K562 (cell line): ENCODE results near the gene RIMKLA. TPM values are rescaled to one million over a fixed set of nuclear protein-coding genes. Genes with fewer than 3 reads are reported as not detected.

Experiments
- ATF1 ChIP-seq, 2 experiments: fragments of 450-650 bp in 1 of 2; IDR thresholded peaks; 2 replicates each; pipeline ENCODE4 v1.6.1; 2016; ENCODE audit warnings: missing compliant biosample characterization in 1 of 2, missing genetic modification characterization in 1 of 2
- ATF7 ChIP-seq: fragments of 450-650 bp; IDR thresholded peaks from 2 replicates; pipeline ENCODE4 v1.7.1; 2014; ENCODE audit warnings: mild to moderate bottlenecking, moderate library complexity
- BDP1 ChIP-seq: IDR thresholded peaks from 3 replicates; pipeline ENCODE4 v1.6.1; 2011; ENCODE audit not compliant: insufficient read length, insufficient read depth
- BHLHE40 ChIP-seq: IDR thresholded peaks from 2 replicates; pipeline ENCODE4 v1.6.1; 2011; ENCODE audit warnings: low read length, improper control_type of control experiment
- BRCA1 ChIP-seq, 2 experiments: fragments of 450-650 bp in 1 of 2; sonication (generic) in 1 of 2; formaldehyde crosslinking in 1 of 2; IDR thresholded peaks; 2 replicates each; pipeline versions ENCODE4 v1.5.0 to v1.6.1; 2017 to 2020; ENCODE audit warnings: mild to moderate bottlenecking in 1 of 2, missing genetic modification reagents in 1 of 2
- DIDO1 ChIP-seq: fragments of 450-650 bp; IDR thresholded peaks from 2 replicates; pipeline ENCODE4 v1.6.1; 2016; ENCODE audit warnings: low read depth, missing biosample characterization, missing genetic modification characterization
- FOS ChIP-seq: IDR thresholded peaks from 3 replicates; pipeline ENCODE4 v1.6.1; 2011; ENCODE audit not compliant: insufficient read length; ENCODE audit errors: extremely low read depth
- FOXK2 ChIP-seq, 2 experiments: fragments of 450-650 bp; IDR thresholded peaks in 1 of 2; conservative IDR thresholded peaks in 1 of 2; 2 replicates each; pipeline ENCODE4 v1.6.1; 2016; ENCODE audit warnings: low read depth in 2 of 2, mild to moderate bottlenecking in 1 of 2
- HCFC1 ChIP-seq: IDR thresholded peaks from 2 replicates; pipeline ENCODE4 v1.6.1; 2012; ENCODE audit warnings: low read depth, low read length, improper control_type of control experiment
- KDM2B ChIP-seq: fragments of 250-450 bp; sonication (Bioruptor Pico); IDR thresholded peaks from 2 replicates; pipeline ENCODE4 v1.8.0; 2021; ENCODE audit warnings: mild to moderate bottlenecking, moderate library complexity
- MEF2A ChIP-seq: IDR thresholded peaks from 2 replicates; pipeline ENCODE4 v1.6.1; 2011; ENCODE audit warnings: low read depth, mild to moderate bottlenecking, low read length, moderate library complexity; ENCODE audit not compliant: control insufficient read depth
- MEIS2 ChIP-seq: fragments of 450-650 bp; IDR thresholded peaks from 2 replicates; pipeline ENCODE4 v1.6.1; 2014; ENCODE audit warnings: mild to moderate bottlenecking; ENCODE audit not compliant: partially characterized antibody
- MTA3 ChIP-seq: fragments of 450-650 bp; formaldehyde crosslinking; IDR thresholded peaks from 2 replicates; pipeline ENCODE4 v1.6.1; 2017; ENCODE audit warnings: mild to moderate bottlenecking, borderline replicate concordance
- NFIX ChIP-seq: fragments of 250-450 bp; sonication (Bioruptor Pico); IDR thresholded peaks from 2 replicates; pipeline ENCODE4 v1.4.0; 2020; ENCODE audit warnings: low read depth, mild to moderate bottlenecking, moderate library complexity
- NR3C1 ChIP-seq: sonication (generic); formaldehyde crosslinking; IDR thresholded peaks from 2 replicates; pipeline ENCODE4 v1.8.1; 2022; ENCODE audit warnings: missing genetic modification reagents
- PCBP1 ChIP-seq: fragments of 200-400 bp; formaldehyde crosslinking; IDR thresholded peaks from 2 replicates; pipeline ENCODE4 v1.6.1; 2018; ENCODE audit warnings: mild to moderate bottlenecking, low read depth, low read length; ENCODE audit not compliant: poor library complexity, severe bottlenecking
- SRSF1 ChIP-seq: fragments of 200-400 bp; formaldehyde crosslinking; IDR thresholded peaks from 2 replicates; pipeline ENCODE4 v1.6.1; 2017; ENCODE audit warnings: mild to moderate bottlenecking, low read depth, low read length, moderate library complexity
- SRSF9 ChIP-seq: fragments of 200-400 bp; formaldehyde crosslinking; IDR thresholded peaks from 2 replicates; pipeline ENCODE4 v1.6.1; 2017; ENCODE audit warnings: low read depth, low read length, borderline replicate concordance
- TAF9B ChIP-seq: fragments of 450-650 bp; IDR thresholded peaks from 2 replicates; pipeline ENCODE4 v1.6.1; 2018; ENCODE audit warnings: mild to moderate bottlenecking; ENCODE audit not compliant: partially characterized antibody
- YY1 ChIP-seq, 3 experiments: IDR thresholded peaks; 2 replicates each; pipeline ENCODE4 v1.6.1; 2011; ENCODE audit warnings: low read length in 2 of 3, mild to moderate bottlenecking in 2 of 3, moderate library complexity in 2 of 3, borderline replicate concordance in 1 of 3, control low read depth in 1 of 3, low read depth in 1 of 3; ENCODE audit not compliant: insufficient read depth in 3 of 3, insufficient replicate concordance in 2 of 3, control insufficient read depth in 1 of 3, insufficient read length in 1 of 3; ENCODE audit errors: extremely low read depth in 1 of 3
- ZBTB17 ChIP-seq: fragments of 450-650 bp; formaldehyde crosslinking; IDR thresholded peaks from 2 replicates; pipeline ENCODE4 v1.4.0; 2020; ENCODE audit warnings: mild to moderate bottlenecking
- ZNF707 ChIP-seq: fragments of 250-450 bp; sonication (Bioruptor Pico); conservative IDR thresholded peaks from 2 replicates; pipeline ENCODE4 v1.8.0; 2022; ENCODE audit warnings: inconsistent platforms, mild to moderate bottlenecking, moderate library complexity
- polyA plus RNA-seq, 8 experiments: library from polyadenylated mRNA; depleted of rRNA in 4 of 8; stranded (reverse) in 5 of 8; unstranded in 3 of 8; fragments of >200 nt; fragmentation: Nextera tagmentation in 2 of 8; fragmentation: Illumina TruSeq in 1 of 8; extraction: Ambion mirVana in 2 of 8; extraction: Trizol in 1 of 8; gene quantifications; 2 replicates each; pipeline versions ENCODE4 v1.2.1 to v1.2.3, GENCODE V29; 2011 to 2014; ENCODE audit warnings: inconsistent platforms in 1 of 8, missing spikeins in 1 of 8
- total RNA-seq, 7 experiments: library from RNA; depleted of rRNA in 6 of 7; stranded (reverse); fragments of >200 nt in 6 of 7; fragmentation: Illumina TruSeq in 2 of 7; extraction: Trizol in 2 of 7; gene quantifications; 2 replicates each; pipeline versions ENCODE4 v1.2.1 to v1.2.3, GENCODE V29; 2011 to 2021; ENCODE audit warnings: low replicate concordance in 1 of 7
- TF ChIP-seq, protein P1 (sequence below): fragments of 450-650 bp; conservative IDR thresholded peaks from 2 replicates; pipeline ENCODE4 v1.6.1; 2016; ENCODE audit warnings: missing genetic modification characterization, low read depth, mild to moderate bottlenecking, missing compliant biosample characterization, moderate library complexity
- TF ChIP-seq, protein P2 (sequence below): fragments of 450-650 bp; IDR thresholded peaks from 2 replicates; pipeline ENCODE4 v1.6.1; 2016; ENCODE audit warnings: antibody characterized with exemption
- TF ChIP-seq, protein P3 (sequence below): conservative IDR thresholded peaks from 2 replicates; pipeline ENCODE4 v1.6.1; 2011; ENCODE audit warnings: low read depth, mild to moderate bottlenecking, low read length; ENCODE audit not compliant: control insufficient read depth

RIMKLA gene
- total and polyA plus RNA-seq, 9 of the 15 experiments (the other 6 are each of a cell fraction or from before 2014, with no cell fraction given), result 0.02 TPM; not detected in 8

DNA sequence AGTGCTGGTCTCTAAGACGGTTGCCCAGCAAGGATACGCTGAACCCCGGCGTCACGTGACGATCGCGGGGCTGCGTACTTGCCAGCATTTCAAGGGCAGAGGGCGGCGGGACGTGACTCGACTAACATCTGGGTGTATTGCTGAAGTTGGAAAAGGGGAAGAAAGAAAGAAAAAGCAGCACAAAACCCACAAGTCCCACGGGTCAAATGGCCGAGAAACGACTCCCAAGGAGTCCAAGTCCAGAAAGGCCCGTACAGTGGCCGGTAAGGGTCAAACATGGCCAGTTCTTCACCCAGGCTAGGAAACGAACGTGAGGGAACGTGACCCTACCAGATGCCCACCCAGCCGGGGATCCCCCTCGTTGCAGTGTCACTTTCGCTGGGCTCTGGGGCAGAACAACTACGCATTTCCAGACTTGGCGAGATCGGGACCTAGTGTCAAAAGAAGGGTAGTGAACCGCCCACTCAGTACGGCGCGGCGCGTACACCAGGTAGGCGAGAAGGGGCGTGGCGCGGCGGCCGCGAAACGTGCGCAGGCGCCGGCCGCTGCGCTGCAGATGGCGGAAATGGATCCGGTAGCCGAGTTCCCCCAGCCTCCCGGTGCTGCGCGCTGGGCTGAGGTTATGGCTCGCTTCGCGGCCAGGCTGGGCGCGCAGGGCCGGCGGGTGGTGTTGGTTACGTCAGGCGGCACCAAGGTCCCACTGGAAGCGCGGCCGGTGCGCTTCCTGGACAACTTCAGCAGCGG is 75.6 kb downstream of the RIMKLA start, which contains the start of the genes PPCS and ZMYND12 (continued):
- no peak for TF ChIP-seq ATF1 (CRISPR knock-in tag; IDR thresholded peaks at IDR 0.05)
- TF ChIP-seq ATF1 (tag; IDR thresholded peaks at IDR 0.05), result peak; percentile 69
- TF ChIP-seq BHLHE40, result peak; percentile 64; the same call in 1 of the 2 replicates
- TF ChIP-seq ATF7, result no peak; the same call in 1 of the 2 replicates
- no peak for TF ChIP-seq SRSF9
- TF ChIP-seq ZBTB17, result no peak
- TF ChIP-seq YY1 (IDR thresholded peaks at IDR 0.05; ENCODE audit: borderline replicate concordance in 1 of 3, control insufficient read depth in 1 of 3, extremely low read depth in 1 of 3, insufficient read depth in 3 of 3, insufficient read length in 1 of 3, insufficient replicate concordance in 2 of 3, low read depth in 1 of 3, low read length in 2 of 3), result peak; percentile 42 to 87 (median 68)
- TF ChIP-seq BRCA1 (IDR thresholded peaks at IDR 0.05), result no peak
- no peak for TF ChIP-seq BRCA1 (CRISPR knock-in tag; IDR thresholded peaks at IDR 0.05)
- TF ChIP-seq BDP1, result no peak
- no peak for TF ChIP-seq MEF2A
- no peak for TF ChIP-seq KDM2B (CRISPR knock-in tag)
- TF ChIP-seq SRSF1, result no peak
- TF ChIP-seq FOS, result no peak
- TF ChIP-seq, protein P1, sequence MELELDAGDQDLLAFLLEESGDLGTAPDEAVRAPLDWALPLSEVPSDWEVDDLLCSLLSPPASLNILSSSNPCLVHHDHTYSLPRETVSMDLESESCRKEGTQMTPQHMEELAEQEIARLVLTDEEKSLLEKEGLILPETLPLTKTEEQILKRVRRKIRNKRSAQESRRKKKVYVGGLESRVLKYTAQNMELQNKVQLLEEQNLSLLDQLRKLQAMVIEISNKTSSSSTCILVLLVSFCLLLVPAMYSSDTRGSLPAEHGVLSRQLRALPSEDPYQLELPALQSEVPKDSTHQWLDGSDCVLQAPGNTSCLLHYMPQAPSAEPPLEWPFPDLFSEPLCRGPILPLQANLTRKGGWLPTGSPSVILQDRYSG (tag), result no peak
- TF ChIP-seq, protein P2, sequence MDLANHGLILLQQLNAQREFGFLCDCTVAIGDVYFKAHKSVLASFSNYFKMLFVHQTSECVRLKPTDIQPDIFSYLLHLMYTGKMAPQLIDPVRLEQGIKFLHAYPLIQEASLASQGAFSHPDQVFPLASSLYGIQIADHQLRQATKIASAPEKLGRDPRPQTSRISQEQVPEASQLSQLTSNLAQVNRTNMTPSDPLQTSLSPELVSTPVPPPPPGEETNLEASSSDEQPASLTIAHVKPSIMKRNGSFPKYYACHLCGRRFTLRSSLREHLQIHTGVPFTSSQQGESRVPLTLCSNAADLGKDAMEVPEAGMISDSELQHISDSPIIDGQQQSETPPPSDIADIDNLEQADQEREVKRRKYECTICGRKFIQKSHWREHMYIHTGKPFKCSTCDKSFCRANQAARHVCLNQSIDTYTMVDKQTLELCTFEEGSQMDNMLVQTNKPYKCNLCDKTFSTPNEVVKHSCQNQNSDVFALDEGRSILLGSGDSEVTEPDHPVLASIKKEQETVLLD, result peak; percentile 75; the same call in 1 of the 2 replicates
- TF ChIP-seq DIDO1 (tag), result no peak; the same call in none of the 2 replicates
- TF ChIP-seq, protein P3, sequence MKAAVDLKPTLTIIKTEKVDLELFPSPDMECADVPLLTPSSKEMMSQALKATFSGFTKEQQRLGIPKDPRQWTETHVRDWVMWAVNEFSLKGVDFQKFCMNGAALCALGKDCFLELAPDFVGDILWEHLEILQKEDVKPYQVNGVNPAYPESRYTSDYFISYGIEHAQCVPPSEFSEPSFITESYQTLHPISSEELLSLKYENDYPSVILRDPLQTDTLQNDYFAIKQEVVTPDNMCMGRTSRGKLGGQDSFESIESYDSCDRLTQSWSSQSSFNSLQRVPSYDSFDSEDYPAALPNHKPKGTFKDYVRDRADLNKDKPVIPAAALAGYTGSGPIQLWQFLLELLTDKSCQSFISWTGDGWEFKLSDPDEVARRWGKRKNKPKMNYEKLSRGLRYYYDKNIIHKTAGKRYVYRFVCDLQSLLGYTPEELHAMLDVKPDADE, result no peak; the same call in none of the 2 replicates
- no peak for TF ChIP-seq TAF9B
- no peak for TF ChIP-seq NFIX (CRISPR knock-in tag)
- peak; percentile 74 for TF ChIP-seq MEIS2
- peak; percentile 87 for TF ChIP-seq PCBP1
- TF ChIP-seq HCFC1, result no peak
- TF ChIP-seq MTA3, result peak; percentile 94
- no peak; a peak in 1 of 4 replicates for TF ChIP-seq FOXK2 (conservative IDR thresholded peaks at IDR 0.05 in 1 of 2, IDR thresholded peaks at IDR 0.05 in 1 of 2; ENCODE audit: low read depth in 2 of 2)
- no peak for TF ChIP-seq NR3C1 (CRISPR knock-in tag)
- no peak for TF ChIP-seq ZNF707 (CRISPR knock-in tag)
